NCI-H2171 (cell line): Measurements from ENCODE around the gene NDUFV2.
"Not testable (repeated sequence)": the region's sequence is repeated elsewhere in the genome, so short reads cannot be mapped to it uniquely, and the experiment has no call there.

Source experiments
- DNase-seq: peaks from one replicate; lab custom pipeline; 2025; lab: John Stamatoyannopoulos, UW

Gene NDUFV2

GRCh38 chr18:9153256-9153655 lies 50.8 kb downstream of the NDUFV2 start:
- DNase-seq = no peak

GRCh38 chr18:9156604-9157249 lies 54.2 kb downstream of the NDUFV2 start:
- no peak for DNase-seq

- no peak for DNase-seq
Observed at GRCh38 chr18:9157806-9158205, 55.3 kb downstream of the NDUFV2 start.

GRCh38 chr18:9160014-9160413 lies 57.5 kb downstream of the NDUFV2 start:
- DNase-seq = no peak

- not testable (repeated sequence) for DNase-seq
Observed at GRCh38 chr18:9162663-9163062, 60.2 kb downstream of the NDUFV2 start.

- DNase-seq = not testable (repeated sequence)
Observed at GRCh38 chr18:9164149-9164548, 61.6 kb downstream of the NDUFV2 start.

- DNase-seq = not testable (repeated sequence)
Observed at GRCh38 chr18:9165883-9166282, 63.4 kb downstream of the NDUFV2 start.

- not testable (repeated sequence) for DNase-seq
Observed at GRCh38 chr18:9169515-9169914, 67.0 kb downstream of the NDUFV2 start.

- not testable (repeated sequence) for DNase-seq
Observed at GRCh38 chr18:9171919-9172318, 69.4 kb downstream of the NDUFV2 start.

- no peak for DNase-seq
Observed at GRCh38 chr18:9172506-9173127, 70.1 kb downstream of the NDUFV2 start.

GRCh38 chr18:9173770-9174233 lies 71.3 kb downstream of the NDUFV2 start:
- no peak for DNase-seq

- no peak for DNase-seq
Observed at GRCh38 chr18:9174302-9174701, 71.8 kb downstream of the NDUFV2 start.

GRCh38 chr18:9175115-9175514 lies 72.6 kb downstream of the NDUFV2 start:
- no peak for DNase-seq

GRCh38 chr18:9177031-9177430 lies 74.5 kb downstream of the NDUFV2 start:
- no peak for DNase-seq

GRCh38 chr18:9177466-9177865 lies 75.0 kb downstream of the NDUFV2 start:
- no peak for DNase-seq

GRCh38 chr18:9178557-9178956 lies 76.1 kb downstream of the NDUFV2 start:
- no peak for DNase-seq

GRCh38 chr18:9181275-9181674 lies 78.8 kb downstream of the NDUFV2 start:
- DNase-seq = no peak

GRCh38 chr18:9182852-9183399 lies 80.4 kb downstream of the NDUFV2 start:
- DNase-seq = no peak
